GM18867 (cell line): ENCODE data around the gene ZNF324.
"Not testable (repeated sequence)": the region's sequence is repeated elsewhere in the genome, so short reads cannot be mapped to it uniquely, and the experiment has no call there.

Source experiments
- ATAC-seq: cut with Tn5 transposase; IDR thresholded peaks from one replicate; pipeline ENCODE4 v1.9.1; 2021; ENCODE audit warnings: mild to moderate bottlenecking, moderate library complexity; ENCODE audit not compliant: unreplicated experiment

The ZNF324 gene

GRCh38 chr19:58466760-58467589, at the start of gene ZNF324:
ZNF324 (plus strand) TSS chr19:58467080; CDS start chr19:58469186, 2,106 bp downstream.
- peak; percentile 91 for ATAC-seq

GRCh38 chr19:58428617-58429016, 38.3 kb upstream of the ZNF324 start:
- ATAC-seq: no peak

GRCh38 chr19:58429745-58430144, 37.1 kb upstream of the ZNF324 start:
- ATAC-seq: no peak

- no peak for ATAC-seq
Measured at GRCh38 chr19:58434217-58434616, 32.7 kb upstream of the ZNF324 start.

DNA sequence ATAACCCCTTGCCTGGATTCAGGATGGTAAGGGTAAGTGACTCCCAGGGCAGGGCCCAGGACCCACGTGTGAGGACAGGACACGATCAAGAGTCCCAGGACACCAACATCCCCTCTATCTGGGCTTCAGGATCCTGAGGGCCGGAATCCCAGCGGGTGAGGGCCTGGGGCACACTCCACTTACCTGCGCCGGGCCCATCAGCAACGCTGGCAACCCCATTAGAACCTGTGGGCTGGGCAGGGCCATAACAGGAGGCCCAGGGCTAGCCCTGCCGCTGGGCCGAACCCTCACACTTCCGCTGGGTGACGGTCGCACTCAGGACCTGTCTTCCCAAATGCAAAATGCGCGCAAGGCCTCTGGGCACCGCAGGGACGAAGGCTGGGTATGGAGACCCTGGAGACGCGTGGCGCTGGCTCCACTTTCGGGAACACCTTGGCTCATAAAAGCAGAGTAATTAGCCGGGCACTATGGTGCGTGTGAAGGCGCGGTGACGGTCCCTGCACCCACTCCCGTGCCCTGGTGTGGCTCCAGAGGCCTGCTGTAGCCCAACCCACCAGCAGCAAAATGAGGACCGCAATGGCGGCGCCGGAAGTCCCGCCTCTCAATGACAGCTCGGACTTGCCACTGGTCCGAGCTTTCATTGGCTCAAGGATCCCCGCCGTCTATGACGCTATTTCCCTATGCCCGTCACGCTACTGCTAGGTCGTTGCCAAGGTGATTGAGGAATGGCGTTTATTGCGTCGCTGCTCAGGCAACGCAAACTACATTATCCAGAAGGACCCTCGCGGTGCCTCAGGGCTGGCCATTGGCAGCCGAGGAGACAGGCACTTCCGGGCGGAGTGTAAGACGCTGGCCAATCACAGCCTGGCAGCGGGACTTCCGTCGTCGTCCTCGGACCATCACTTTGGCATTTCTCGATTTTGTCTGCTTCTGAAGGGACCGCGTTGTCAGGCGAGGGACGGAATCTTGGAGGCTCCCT, 27.0 kb upstream of the ZNF324 start, which contains the start of gene ZNF132:
TSS of gene ZNF132 (minus strand) at position 578 of the 979 bp plus-strand sequence. CDS start at position 246, 332 bp downstream.
- peak; percentile 90 for ATAC-seq

GRCh38 chr19:58440556-58440955, 26.3 kb upstream of the ZNF324 start:
- no peak for ATAC-seq

- ATAC-seq: not testable (repeated sequence)
Measured at GRCh38 chr19:58442986-58443385, 23.9 kb upstream of the ZNF324 start.

GRCh38 chr19:58448860-58449259, 18.0 kb upstream of the ZNF324 start:
- ATAC-seq: not testable (repeated sequence)

GRCh38 chr19:58449980-58450379, 16.9 kb upstream of the ZNF324 start:
- ATAC-seq: not testable (repeated sequence)

GRCh38 chr19:58450856-58451357, 16.0 kb upstream of the ZNF324 start:
- ATAC-seq: no peak

- peak; percentile 95 for ATAC-seq
Measured at GRCh38 chr19:58451358-58452101, 15.3 kb upstream of the ZNF324 start, which contains the start of gene ZNF324B. ZNF324B (plus strand) TSS chr19:58451622; CDS start chr19:58453702, 2,080 bp downstream.

GRCh38 chr19:58453743-58454142, 13.1 kb upstream of the ZNF324 start:
- ATAC-seq: no peak

DNA sequence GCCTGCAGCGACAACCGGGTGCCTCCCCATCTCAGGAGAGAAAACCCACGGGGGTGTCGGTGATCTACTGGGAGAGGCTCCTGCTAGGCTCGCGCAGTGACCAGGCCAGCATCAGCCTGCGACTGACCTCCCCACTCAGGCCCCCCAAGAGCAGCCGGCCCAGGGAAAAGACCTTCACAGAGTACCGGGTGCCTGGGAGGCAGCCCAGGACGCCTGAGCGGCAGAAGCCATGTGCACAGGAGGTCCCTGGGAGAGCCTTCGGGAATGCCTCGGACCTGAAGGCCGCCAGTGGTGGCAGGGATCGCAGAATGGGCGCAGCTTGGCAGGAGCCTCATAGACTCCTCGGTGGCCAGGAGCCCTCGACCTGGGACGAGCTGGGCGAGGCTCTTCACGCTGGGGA, 11.6 kb upstream of the ZNF324 start:
- no peak for ATAC-seq

- no peak for ATAC-seq
Measured at GRCh38 chr19:58456111-58456510, 10.8 kb upstream of the ZNF324 start.

DNA sequence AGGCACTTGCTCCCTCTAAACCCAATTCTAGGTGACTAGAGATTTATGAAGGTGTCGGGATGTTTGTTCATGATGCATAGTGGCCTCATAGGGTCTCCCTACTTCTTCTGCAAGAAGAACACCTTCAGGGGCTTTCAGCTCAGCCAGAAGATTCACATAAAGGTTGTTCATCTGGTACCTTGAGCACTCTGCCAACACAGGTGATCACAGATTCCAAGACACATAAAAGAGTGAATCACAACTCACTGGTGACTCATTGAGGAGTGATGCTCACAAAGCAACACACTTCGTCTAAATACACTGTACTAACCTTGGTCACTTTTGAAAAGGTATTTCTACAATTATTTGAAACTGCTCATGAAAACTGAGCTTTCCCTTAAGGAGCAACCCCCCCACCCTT, 6.8 kb upstream of the ZNF324 start:
- no peak for ATAC-seq

- ATAC-seq: peak; percentile 19
Measured at GRCh38 chr19:58466089-58466759, 656 bp upstream of the ZNF324 start.

- ATAC-seq: no peak
Measured at GRCh38 chr19:58468216-58468839, 1.4 kb downstream of the ZNF324 start.

- no peak for ATAC-seq
Measured at GRCh38 chr19:58469241-58470013, 2.5 kb downstream of the ZNF324 start.
